H9 (cell line): Measurements from ENCODE around the gene AIMP1. TPM values are rescaled to one million over a fixed set of nuclear protein-coding genes. Genes with fewer than 3 reads are reported as not detected.

Experiments
- DNase-seq: peaks from one replicate; pipeline ENCODE4 v3.0.0-alpha.2; 2017
- H2AFZ ChIP-seq: one replicate; pipeline ENCODE4 v1.6.1; 2013; ENCODE audit warnings: mild to moderate bottlenecking, low read length, control low read depth, moderate library complexity
- H2AK5ac ChIP-seq: 2 replicates; pipeline ENCODE4 v1.6.1; 2013; ENCODE audit warnings: low read length, control low read depth, mixed read lengths; ENCODE audit not compliant: insufficient read length
- H2BK120ac ChIP-seq: one replicate; pipeline ENCODE4 v1.6.1; 2013; ENCODE audit warnings: low read depth, mild to moderate bottlenecking, low read length, control low read depth, inconsistent platforms; ENCODE audit not compliant: poor library complexity, severe bottlenecking
- H2BK12ac ChIP-seq: 2 replicates; pipeline ENCODE4 v1.6.1; 2013; ENCODE audit warnings: low read length, control low read depth, mixed read lengths, low read depth; ENCODE audit not compliant: insufficient read length
- H2BK15ac ChIP-seq: 2 replicates; pipeline ENCODE4 v1.6.1; 2013; ENCODE audit warnings: low read depth, low read length, control low read depth
- H2BK20ac ChIP-seq: one replicate; pipeline ENCODE4 v1.6.1; 2013; ENCODE audit warnings: low read depth, mild to moderate bottlenecking, low read length, control low read depth, inconsistent platforms; ENCODE audit not compliant: poor library complexity, severe bottlenecking
- H2BK5ac ChIP-seq: 2 replicates; pipeline ENCODE4 v1.6.1; 2013; ENCODE audit warnings: low read length, control low read depth, mixed read lengths; ENCODE audit not compliant: insufficient read length
- H3K14ac ChIP-seq: 2 replicates; pipeline ENCODE4 v1.6.1; 2013; ENCODE audit warnings: low read length, control low read depth; ENCODE audit not compliant: insufficient read depth
- H3K18ac ChIP-seq: 2 replicates; pipeline ENCODE4 v1.6.1; 2013; ENCODE audit warnings: low read depth, mild to moderate bottlenecking, mixed read lengths, low read length, control low read depth; ENCODE audit not compliant: insufficient read length
- H3K23ac ChIP-seq: 2 replicates; pipeline ENCODE4 v1.6.1; 2013; ENCODE audit warnings: low read length, control low read depth, mixed read lengths, low read depth; ENCODE audit not compliant: insufficient read length
- H3K23me2 ChIP-seq: 2 replicates; pipeline ENCODE4 v1.6.1; 2013; ENCODE audit warnings: low read depth, mild to moderate bottlenecking, mixed read lengths, low read length, control low read depth; ENCODE audit not compliant: insufficient read length, poor library complexity, severe bottlenecking
- H3K27ac ChIP-seq: 2 replicates; pipeline ENCODE4 v1.5.1; 2013; ENCODE audit warnings: low read length, control low read depth, mixed read lengths, low read depth; ENCODE audit not compliant: insufficient read length
- H3K27me3 ChIP-seq: 2 replicates; pipeline ENCODE4 v1.6.1; 2013; ENCODE audit warnings: low read length, control low read depth, inconsistent platforms; ENCODE audit not compliant: insufficient read depth
- H3K4ac ChIP-seq: 2 replicates; pipeline ENCODE4 v1.6.1; 2013; ENCODE audit warnings: low read depth, mild to moderate bottlenecking, control low read depth, inconsistent platforms, low read length, moderate library complexity
- H3K4me1 ChIP-seq: 2 replicates; pipeline ENCODE4 v1.6.1; 2013; ENCODE audit warnings: low read length, control low read depth, inconsistent platforms; ENCODE audit not compliant: insufficient read depth
- H3K4me2 ChIP-seq: 2 replicates; pipeline ENCODE4 v1.6.1; 2013; ENCODE audit warnings: low read length, control low read depth, mixed read lengths; ENCODE audit not compliant: insufficient read length, insufficient read depth
- H3K56ac ChIP-seq: 2 replicates; pipeline ENCODE4 v1.6.1; 2013; ENCODE audit warnings: low read depth, mild to moderate bottlenecking, mixed read lengths, low read length, control low read depth; ENCODE audit not compliant: insufficient read length
- H3K79me1 ChIP-seq: 2 replicates; pipeline ENCODE4 v1.6.1; 2013; ENCODE audit warnings: low read depth, mild to moderate bottlenecking, moderate library complexity, low read length, control low read depth, inconsistent platforms; ENCODE audit not compliant: insufficient read depth, poor library complexity, severe bottlenecking
- H3K79me2 ChIP-seq: 2 replicates; pipeline ENCODE4 v1.6.1; 2013; ENCODE audit warnings: low read length, control low read depth, inconsistent platforms; ENCODE audit not compliant: insufficient read depth
- H3K9ac ChIP-seq: 2 replicates; pipeline ENCODE4 v1.6.1; 2013; ENCODE audit warnings: low read length, control low read depth, mixed read lengths; ENCODE audit not compliant: insufficient read length; ENCODE audit errors: extremely low read depth
- H3K9me3 ChIP-seq: one replicate; pipeline ENCODE4 v1.6.1; 2013; ENCODE audit warnings: low read depth, low read length, inconsistent platforms; ENCODE audit not compliant: control insufficient read depth
- H3T11ph ChIP-seq: one replicate; pipeline ENCODE4 v1.6.1; 2013; ENCODE audit warnings: mild to moderate bottlenecking, low read length, control low read depth, inconsistent platforms
- H4K20me1 ChIP-seq: one replicate; pipeline ENCODE4 v1.6.1; 2013; ENCODE audit not compliant: control insufficient read depth, insufficient read length, insufficient read depth
- H4K5ac ChIP-seq: 2 replicates; pipeline ENCODE4 v1.6.1; 2013; ENCODE audit warnings: low read depth, mild to moderate bottlenecking, mixed read lengths, low read length, control low read depth; ENCODE audit not compliant: insufficient read length
- H4K8ac ChIP-seq: replicated peaks from 2 replicates; pipeline ENCODE4 v1.6.1; 2013; ENCODE audit warnings: low read length, control low read depth, mixed read lengths, low read depth; ENCODE audit not compliant: insufficient read length
- H4K91ac ChIP-seq: 2 replicates; pipeline ENCODE4 v1.6.1; 2013; ENCODE audit warnings: low read depth, mild to moderate bottlenecking, moderate library complexity, mixed read lengths, low read length, control low read depth; ENCODE audit not compliant: insufficient read length
- H3K27ac Mint-ChIP-seq, 3 experiments: 2 replicates in 2 of 3; 3 replicates in 1 of 3; pipeline ENCODE4 v1.8.0; 2020 to 2021; ENCODE audit warnings: mixed read lengths in 3 of 3, mild to moderate bottlenecking in 1 of 3, moderate library complexity in 1 of 3
- H3K27me3 Mint-ChIP-seq: 2 replicates; pipeline ENCODE4 v1.8.0; 2021; ENCODE audit warnings: low read depth, mild to moderate bottlenecking, moderate library complexity, mixed read lengths
- H3K36me3 Mint-ChIP-seq, 3 experiments: 2 replicates in 2 of 3; 3 replicates in 1 of 3; pipeline ENCODE4 v1.8.0; 2020 to 2021; ENCODE audit warnings: low read depth in 3 of 3, mixed read lengths in 3 of 3; ENCODE audit not compliant: insufficient read depth in 1 of 3
- H3K4me1 Mint-ChIP-seq, 2 experiments: 2 replicates each; pipeline ENCODE4 v1.8.0; 2020; ENCODE audit warnings: mixed read lengths in 2 of 2
- H3K4me3 Mint-ChIP-seq, 2 experiments: 2 replicates in 1 of 2; 3 replicates in 1 of 2; pipeline ENCODE4 v1.8.0; 2020 to 2021; ENCODE audit warnings: mild to moderate bottlenecking in 2 of 2, mixed read lengths in 2 of 2, moderate library complexity in 1 of 2
- H3K9me3 Mint-ChIP-seq, 2 experiments: 2 replicates in 1 of 2; 3 replicates in 1 of 2; pipeline ENCODE4 v1.8.0; 2020; ENCODE audit warnings: mild to moderate bottlenecking in 2 of 2, mixed read lengths in 2 of 2, moderate library complexity in 1 of 2
- WGBS: extraction: QIAGEN DNeasy Blood & Tissue Kit; methylation state at CpG from one replicate; pipeline ENCODE4 v1.1.7; 2013; ENCODE audit warnings: missing lambda C conversion rate, low lambda C conversion rate, mixed read lengths; ENCODE audit not compliant: insufficient read length; ENCODE audit errors: extremely low coverage; 5-methylcytosine and 5-hydroxymethylcytosine counted together
- total RNA-seq: library from RNA; stranded (reverse); gene quantifications from 2 replicates; pipeline ENCODE4 v1.2.1, GENCODE V29; 2021
- TF ChIP-seq, protein P1 (sequence below): fragments of 200-600 bp; sonication (generic); conservative IDR thresholded peaks from 3 replicates; pipeline ENCODE4 v1.8.0; 2021; ENCODE audit warnings: antibody characterized with exemption, mild to moderate bottlenecking

The AIMP1 gene
- total RNA-seq, 1 experiment from 2014 or later: 36.8 TPM

GRCh38 chr4:106270736-106271135 is 45.6 kb upstream of the AIMP1 start:
- peaks cover 5 to 7% (median 5%) of the 10 kb centered on the region in 3 experiments; a peak in 6 of 7 replicates for H3K36me3 Mint-ChIP-seq
- no peak overlapping the region for H2AK5ac ChIP-seq
- DNase-seq: no peak
- no peak overlapping the region for H3K23ac ChIP-seq
- no peak overlapping the region for H3K4ac ChIP-seq
- no peak overlapping the region for H3K56ac ChIP-seq
- no peaks in the 10 kb centered on the region for H3K4me1 ChIP-seq
- peaks cover 6 to 12% of the 10 kb centered on the region in 2 experiments for H3K4me1 Mint-ChIP-seq
- no peaks in the 10 kb centered on the region for H4K20me1 ChIP-seq
- H4K91ac ChIP-seq: no peak overlapping the region
- no peak overlapping the region for H2BK15ac ChIP-seq
- H3K79me2 ChIP-seq: no peaks in the 10 kb centered on the region
- H4K8ac ChIP-seq: no peak overlapping the region
- H3K9me3 ChIP-seq: no peaks in the 10 kb centered on the region
- H3K4me3 Mint-ChIP-seq: no peak overlapping the region
- no peak overlapping the region for H3K18ac ChIP-seq
- no peak overlapping the region for H3K14ac ChIP-seq
- no peak overlapping the region for H2BK5ac ChIP-seq
- whole genome bisulfite sequencing: no CpG with 5 or more reads among the region's 1 CpG
- H3K27ac ChIP-seq: no peak overlapping the region
- no peak overlapping the region for H2AFZ ChIP-seq
- no peak overlapping the region for H3K27ac Mint-ChIP-seq
- no peak overlapping the region for H3K4me2 ChIP-seq
- TF ChIP-seq, protein P1, sequence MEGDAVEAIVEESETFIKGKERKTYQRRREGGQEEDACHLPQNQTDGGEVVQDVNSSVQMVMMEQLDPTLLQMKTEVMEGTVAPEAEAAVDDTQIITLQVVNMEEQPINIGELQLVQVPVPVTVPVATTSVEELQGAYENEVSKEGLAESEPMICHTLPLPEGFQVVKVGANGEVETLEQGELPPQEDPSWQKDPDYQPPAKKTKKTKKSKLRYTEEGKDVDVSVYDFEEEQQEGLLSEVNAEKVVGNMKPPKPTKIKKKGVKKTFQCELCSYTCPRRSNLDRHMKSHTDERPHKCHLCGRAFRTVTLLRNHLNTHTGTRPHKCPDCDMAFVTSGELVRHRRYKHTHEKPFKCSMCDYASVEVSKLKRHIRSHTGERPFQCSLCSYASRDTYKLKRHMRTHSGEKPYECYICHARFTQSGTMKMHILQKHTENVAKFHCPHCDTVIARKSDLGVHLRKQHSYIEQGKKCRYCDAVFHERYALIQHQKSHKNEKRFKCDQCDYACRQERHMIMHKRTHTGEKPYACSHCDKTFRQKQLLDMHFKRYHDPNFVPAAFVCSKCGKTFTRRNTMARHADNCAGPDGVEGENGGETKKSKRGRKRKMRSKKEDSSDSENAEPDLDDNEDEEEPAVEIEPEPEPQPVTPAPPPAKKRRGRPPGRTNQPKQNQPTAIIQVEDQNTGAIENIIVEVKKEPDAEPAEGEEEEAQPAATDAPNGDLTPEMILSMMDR: no peak
- no peak overlapping the region for H3T11ph ChIP-seq
- no peaks in the 10 kb centered on the region for H3K27me3 Mint-ChIP-seq
- H3K9me3 Mint-ChIP-seq: no peaks in the 10 kb centered on the region; a peak in 1 of 5 replicates
- H2BK12ac ChIP-seq: no peak overlapping the region
- H3K27me3 ChIP-seq: no peaks in the 10 kb centered on the region
- no peaks in the 10 kb centered on the region for H3K23me2 ChIP-seq
- H4K5ac ChIP-seq: no peak overlapping the region
- H3K79me1 ChIP-seq: no peaks in the 10 kb centered on the region
- no peak overlapping the region for H3K9ac ChIP-seq
- H2BK120ac ChIP-seq: no peak overlapping the region
- no peak overlapping the region for H2BK20ac ChIP-seq
